PC-3 (cell line): ENCODE measurements around the gene HAUS2. TPM values are rescaled to one million over a fixed set of nuclear protein-coding genes. Genes with fewer than 3 reads are reported as not detected.

ENCODE experiments used
- ATAC-seq: fragments of 200-7000 bp; cut with Tn5 transposase; 2 replicates; pipeline ENCODE4 v1.9.1; 2020; ENCODE audit warnings: mild to moderate bottlenecking, moderate library complexity
- BruUV-seq: library from RNA; stranded (reverse); fragments of 400-500 nt; replicated peaks from 2 replicates; lab custom pipeline; 2021; lab: Mats Ljungman, UMichigan
- CTCF ChIA-PET: fragments of 300-600 bp; sonication (Branson Sonifier 250); formaldehyde crosslinking; loops from one replicate; lab custom pipeline; 2022; ENCODE audit warnings: antibody characterized with exemption; lab: Charles Lee
- POLR2A ChIA-PET: fragments of 300-600 bp; sonication (Branson Sonifier 250); formaldehyde crosslinking; loops from one replicate; lab custom pipeline; 2022; ENCODE audit warnings: antibody characterized with exemption; ENCODE audit not compliant: unreplicated experiment; lab: Charles Lee
- DNase-seq: peaks from one replicate; pipeline ENCODE4 v3.0.0-alpha.2; 2015
- H2AFZ ChIP-seq: fragments of 300-600 bp; sonication (generic); 2 replicates; pipeline ENCODE4 v1.6.0; 2016; ENCODE audit warnings: antibody characterized with exemption, low read length
- H3F3A ChIP-seq: fragments of 300-600 bp; sonication (generic); one replicate; pipeline ENCODE4 v1.6.0; 2017; ENCODE audit warnings: antibody characterized with exemption, low read length, control low read depth, mild to moderate bottlenecking; ENCODE audit not compliant: unreplicated experiment
- H3K27ac ChIP-seq: fragments of 300-600 bp; sonication (generic); 2 replicates; pipeline ENCODE4 v1.5.1; 2016; ENCODE audit warnings: mild to moderate bottlenecking, low read length
- H3K27me3 ChIP-seq: fragments of 300-600 bp; sonication (generic); 2 replicates; pipeline ENCODE4 v1.6.1; 2016; ENCODE audit warnings: low read length, mixed read lengths
- H3K36me3 ChIP-seq: fragments of 300-600 bp; sonication (generic); 2 replicates; pipeline ENCODE4 v1.6.1; 2016; ENCODE audit warnings: low read depth, mixed run types, low read length, mixed read lengths
- H3K4me1 ChIP-seq: fragments of 300-600 bp; sonication (generic); 2 replicates; pipeline ENCODE4 v1.5.1; 2016; ENCODE audit warnings: low read length; ENCODE audit not compliant: insufficient read depth
- H3K4me2 ChIP-seq: fragments of 300-600 bp; sonication (generic); 2 replicates; pipeline ENCODE4 v1.6.0; 2016; ENCODE audit warnings: low read length
- H3K4me3 ChIP-seq: fragments of 300-600 bp; sonication (generic); 2 replicates; pipeline ENCODE4 v1.5.1; 2016; ENCODE audit warnings: mild to moderate bottlenecking, low read length, mixed read lengths
- H3K79me2 ChIP-seq: fragments of 300-600 bp; sonication (generic); 2 replicates; pipeline ENCODE4 v1.6.1; 2017; ENCODE audit warnings: low read length, mixed read lengths
- H3K9ac ChIP-seq: fragments of 300-600 bp; sonication (generic); 2 replicates; pipeline ENCODE4 v1.6.0; 2016; ENCODE audit warnings: mild to moderate bottlenecking, low read length
- H3K9me2 ChIP-seq: fragments of 300-600 bp; sonication (generic); replicated peaks from 2 replicates; pipeline ENCODE4 v1.6.1; 2016; ENCODE audit warnings: mixed run types, low read length, mixed read lengths
- H3K9me3 ChIP-seq: fragments of 300-600 bp; sonication (generic); 2 replicates; pipeline ENCODE4 v1.6.1; 2016; ENCODE audit warnings: low read length, mixed read lengths
- H4K20me1 ChIP-seq: fragments of 300-600 bp; sonication (generic); 2 replicates; pipeline ENCODE4 v1.6.1; 2016; ENCODE audit warnings: low read length, mixed read lengths
- CTCF ChIP-seq: fragments of 300-600 bp; sonication (generic); conservative IDR thresholded peaks from 2 replicates; pipeline ENCODE4 v1.5.1; 2017; ENCODE audit warnings: antibody characterized with exemption, low read depth, mild to moderate bottlenecking, low read length
- EZH2 ChIP-seq: fragments of 300-600 bp; sonication (generic); IDR thresholded peaks from one replicate; pipeline ENCODE4 v1.6.1; 2017; ENCODE audit warnings: antibody characterized with exemption, mild to moderate bottlenecking, low read length; ENCODE audit not compliant: unreplicated experiment
- EZH2phosphoT487 ChIP-seq: fragments of 300-600 bp; sonication (generic); IDR thresholded peaks from 2 replicates; pipeline ENCODE4 v1.6.1; 2018; ENCODE audit warnings: mild to moderate bottlenecking, antibody characterized with exemption, low read length, borderline replicate concordance
- intact Hi-C: fragments of 100-400 bp; cut with micrococcal nuclease; formaldehyde crosslinking; loops from 2 replicates; pipeline ENCODE4 v1.9.0; 2023
- total RNA-seq: library from RNA; depleted of rRNA; stranded (reverse); fragments of >200 nt; gene quantifications from 2 replicates; pipeline ENCODE4 v1.2.3, GENCODE V29; 2014

HAUS2 gene
- total RNA-seq, 1 experiment from 2014 or later: 44.1 TPM

GRCh38 chr15:42590619-42591237 lies 42.1 kb downstream of the HAUS2 start:
- no peaks in the 10 kb centered on the region for H3K9me2 ChIP-seq
- H4K20me1 ChIP-seq: no peaks in the 10 kb centered on the region
- DNase-seq: no peak
- POLR2A ChIA-PET: interaction anchor here (1.1 kb wide), 1 partner anchor 9 kb away, joined by 9 read pairs; no protein-coding TSS in a partner anchor
- no peak overlapping the region for H3K27ac ChIP-seq
- H3K79me2 ChIP-seq: no peaks in the 10 kb centered on the region
- no peaks in the 10 kb centered on the region for H3K27me3 ChIP-seq
- H3K36me3 ChIP-seq: no peaks in the 10 kb centered on the region
- H3K4me1 ChIP-seq: 0 out of 2 replicates have a peak, but pooled peaks cover 5% of the 10 kb centered on the region
- H3K4me3 ChIP-seq: no peak overlapping the region
- TF ChIP-seq CTCF: no peak
- no peak for TF ChIP-seq EZH2phosphoT487
- TF ChIP-seq EZH2: no peak
- H2AFZ ChIP-seq: no peak overlapping the region
- no peaks in the 10 kb centered on the region for H3F3A ChIP-seq
- H3K9ac ChIP-seq: no peak overlapping the region
- intact Hi-C loops: no loop called here
- BruUV-seq: no TSS peak
- no peak overlapping the region for H3K4me2 ChIP-seq
- no peak for ATAC-seq
- CTCF ChIA-PET: no interaction called here
- no peaks in the 10 kb centered on the region for H3K9me3 ChIP-seq

- TF ChIP-seq EZH2: no peak
- peak; percentile 61 for TF ChIP-seq CTCF
- TF ChIP-seq EZH2phosphoT487: no peak
- Histone ChIP-seq H3K4me3 (no peak overlapping the region), H3F3A (no peaks in the 10 kb centered on the region), H3K27me3 (no peaks in the 10 kb centered on the region), H3K79me2 (no peaks in the 10 kb centered on the region), H3K4me2 (no peak overlapping the region), H3K36me3 (no peaks in the 10 kb centered on the region), H3K9me2 (no peaks in the 10 kb centered on the region), H3K9me3 (no peaks in the 10 kb centered on the region), H3K4me1 (0 out of 2 replicates have a peak, but pooled peaks cover 5% of the 10 kb centered on the region), H4K20me1 (no peaks in the 10 kb centered on the region), H2AFZ (no peak overlapping the region), H3K9ac (no peak overlapping the region), H3K27ac (no peak overlapping the region)
- no TSS peak for BruUV-seq
- peak; percentile 81 for ATAC-seq
- intact Hi-C loops: no loop called here
- ChIA-PET CTCF (interaction anchor here (1.0 kb wide), 1 partner anchor 16 kb away, joined by 4 read pairs; the partner anchor contains the start of gene STARD9), POLR2A (interaction anchor here (1.1 kb wide), 1 partner anchor 10 kb away, joined by 9 read pairs; no protein-coding TSS in a partner anchor)
- peak; percentile 68 for DNase-seq
Observed at GRCh38 chr15:42591238-42591934, 42.7 kb downstream of the HAUS2 start.
